H1 (cell line): ENCODE results near the gene TAS2R5.

Experiments used
- CEBPB ChIP-seq: IDR thresholded peaks from 2 replicates; pipeline ENCODE4 v1.6.1; 2012; ENCODE audit warnings: low read depth, low read length
- EP300 ChIP-seq, 2 experiments: IDR thresholded peaks; 1 replicate in 1 of 2; 2 replicates in 1 of 2; pipeline ENCODE4 v1.6.1; 2011 to 2012; ENCODE audit warnings: low read depth in 2 of 2, low read length in 2 of 2, mild to moderate bottlenecking in 2 of 2, borderline replicate concordance in 1 of 2, inconsistent platforms in 1 of 2, moderate library complexity in 1 of 2
- EZH2 ChIP-seq: fragments of 200-600 bp; sonication (generic); IDR thresholded peaks from 2 replicates; pipeline ENCODE4 v1.7.1; 2012; ENCODE audit warnings: low read depth, mild to moderate bottlenecking, moderate library complexity, low read length, inconsistent platforms; ENCODE audit not compliant: severe bottlenecking
- JUND ChIP-seq: IDR thresholded peaks from 2 replicates; pipeline ENCODE4 v1.6.1; 2011; ENCODE audit warnings: mild to moderate bottlenecking, improper control_type of control experiment, low read length
- MAFK ChIP-seq: IDR thresholded peaks from 2 replicates; pipeline ENCODE4 v1.6.1; 2012; ENCODE audit warnings: low read depth, mild to moderate bottlenecking, improper control_type of control experiment, low read length
- POLR2A ChIP-seq, 2 experiments: IDR thresholded peaks; 1 replicate in 1 of 2; 2 replicates in 1 of 2; pipeline ENCODE4 v1.6.1; 2011; ENCODE audit warnings: low read depth in 2 of 2, low read length in 2 of 2, mild to moderate bottlenecking in 2 of 2; ENCODE audit errors: control extremely low read depth in 1 of 2
- POLR2AphosphoS5 ChIP-seq: IDR thresholded peaks from 2 replicates; pipeline ENCODE4 v1.6.1; 2011; ENCODE audit warnings: low read depth, low read length
- RBBP5 ChIP-seq: IDR thresholded peaks from 2 replicates; pipeline ENCODE4 v1.7.1; 2012; ENCODE audit warnings: low read depth, mild to moderate bottlenecking, inconsistent platforms, low read length, moderate library complexity, borderline replicate concordance
- YY1 ChIP-seq: IDR thresholded peaks from 2 replicates; pipeline ENCODE4 v1.6.1; 2011; ENCODE audit warnings: low read depth, mild to moderate bottlenecking, low read length
- TF ChIP-seq, protein P1 (sequence below), 3 experiments: IDR thresholded peaks; 1 replicate in 2 of 3; 2 replicates in 1 of 3; pipeline versions ENCODE4 v1.5.1 to v1.6.1; 2011; ENCODE audit warnings: low read length in 3 of 3, mild to moderate bottlenecking in 3 of 3, inconsistent platforms in 2 of 3, low read depth in 1 of 3, moderate library complexity in 1 of 3; ENCODE audit not compliant: insufficient read depth in 1 of 3; ENCODE audit errors: control extremely low read depth in 1 of 3

- TF ChIP-seq POLR2AphosphoS5: no peak
- no peak for TF ChIP-seq CEBPB
- TF ChIP-seq EZH2: no peak
- no peak for TF ChIP-seq MAFK
- TF ChIP-seq, protein P1, sequence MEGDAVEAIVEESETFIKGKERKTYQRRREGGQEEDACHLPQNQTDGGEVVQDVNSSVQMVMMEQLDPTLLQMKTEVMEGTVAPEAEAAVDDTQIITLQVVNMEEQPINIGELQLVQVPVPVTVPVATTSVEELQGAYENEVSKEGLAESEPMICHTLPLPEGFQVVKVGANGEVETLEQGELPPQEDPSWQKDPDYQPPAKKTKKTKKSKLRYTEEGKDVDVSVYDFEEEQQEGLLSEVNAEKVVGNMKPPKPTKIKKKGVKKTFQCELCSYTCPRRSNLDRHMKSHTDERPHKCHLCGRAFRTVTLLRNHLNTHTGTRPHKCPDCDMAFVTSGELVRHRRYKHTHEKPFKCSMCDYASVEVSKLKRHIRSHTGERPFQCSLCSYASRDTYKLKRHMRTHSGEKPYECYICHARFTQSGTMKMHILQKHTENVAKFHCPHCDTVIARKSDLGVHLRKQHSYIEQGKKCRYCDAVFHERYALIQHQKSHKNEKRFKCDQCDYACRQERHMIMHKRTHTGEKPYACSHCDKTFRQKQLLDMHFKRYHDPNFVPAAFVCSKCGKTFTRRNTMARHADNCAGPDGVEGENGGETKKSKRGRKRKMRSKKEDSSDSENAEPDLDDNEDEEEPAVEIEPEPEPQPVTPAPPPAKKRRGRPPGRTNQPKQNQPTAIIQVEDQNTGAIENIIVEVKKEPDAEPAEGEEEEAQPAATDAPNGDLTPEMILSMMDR (IDR thresholded peaks at IDR 0.05; ENCODE audit: control extremely low read depth in 1 of 3, insufficient read depth in 1 of 3, low read depth in 1 of 3, low read length in 3 of 3): no peak
- TF ChIP-seq YY1: no peak
- no peak for TF ChIP-seq RBBP5
- TF ChIP-seq POLR2A (IDR thresholded peaks at IDR 0.05; ENCODE audit: control extremely low read depth in 1 of 2, low read depth in 2 of 2, low read length in 2 of 2): no peak
- no peak for TF ChIP-seq JUND
- TF ChIP-seq EP300 (IDR thresholded peaks at IDR 0.05; ENCODE audit: borderline replicate concordance in 1 of 2, low read depth in 2 of 2, low read length in 2 of 2): no peak
These were observed 47.7 kb downstream of the TAS2R5 start for GRCh38 chr7:141837683-141838082.
